Keratinocyte (primary cell): ENCODE results near the gene BNIP5.

Source experiments
- CTCF ChIP-seq, 3 experiments: IDR thresholded peaks in 1 of 3; conservative IDR thresholded peaks in 1 of 3; optimal IDR thresholded peaks in 1 of 3; 2 replicates in 2 of 3; 3 replicates in 1 of 3; pipeline versions ENCODE3 to v1.5.1; 2011; ENCODE audit warnings: low read length in 3 of 3, mild to moderate bottlenecking in 3 of 3, moderate library complexity in 2 of 3, control low read depth in 1 of 3, inconsistent platforms in 1 of 3; ENCODE audit not compliant: insufficient read depth in 2 of 3; ENCODE audit errors: extremely low read depth in 1 of 3
- EZH2 ChIP-seq: IDR thresholded peaks from one replicate; pipeline ENCODE4 v1.6.1; 2012; ENCODE audit warnings: inconsistent platforms, mild to moderate bottlenecking, low read length, moderate library complexity

GRCh38 chr6:36323062-36323461 lies 13.6 kb downstream of the BNIP5 start:
- no peak for TF ChIP-seq CTCF (optimal IDR thresholded peaks at IDR 0.05 in 1 of 3, IDR thresholded peaks at IDR 0.05 in 1 of 3, conservative IDR thresholded peaks at IDR 0.05 in 1 of 3; ENCODE audit: extremely low read depth in 1 of 3, insufficient read depth in 2 of 3, low read length in 3 of 3)
- TF ChIP-seq EZH2 = no peak
